Panc1 (cell line): Measurements from ENCODE around the gene REC114. TPM values are rescaled to one million over a fixed set of nuclear protein-coding genes. Genes with fewer than 3 reads are reported as not detected.

Source experiments
- ATAC-seq: fragments of 200-7000 bp; cut with Tn5 transposase; 2 replicates; pipeline ENCODE4 v1.9.1; 2020; ENCODE audit warnings: mild to moderate bottlenecking, moderate library complexity
- BruUV-seq: library from RNA; stranded (reverse); fragments of 400-500 nt; replicated peaks from 2 replicates; lab custom pipeline; 2021; lab: Mats Ljungman, UMichigan
- CTCF ChIA-PET: fragments of 300-600 bp; sonication (Branson Sonifier 250); formaldehyde crosslinking; loops from one replicate; lab custom pipeline; 2022; ENCODE audit warnings: antibody characterized with exemption; lab: Charles Lee
- POLR2A ChIA-PET: fragments of 300-600 bp; sonication (Branson Sonifier 250); formaldehyde crosslinking; loops from one replicate; lab custom pipeline; 2022; ENCODE audit warnings: antibody characterized with exemption; lab: Charles Lee
- DNase-seq: peaks from one replicate; pipeline ENCODE4 v3.0.0-alpha.2; 2010; ENCODE audit warnings: low read depth, low spot score
- H3K27ac ChIP-seq: 2 replicates; pipeline ENCODE4 v1.5.1; 2011; ENCODE audit warnings: mild to moderate bottlenecking, low read length, inconsistent platforms
- H3K27me3 ChIP-seq: fragments of 200-500 bp; sonication (Bioruptor generic); 2 replicates; pipeline ENCODE4 v1.6.0; 2014; ENCODE audit warnings: low read length, inconsistent platforms; ENCODE audit not compliant: control insufficient read depth, insufficient read depth
- H3K36me3 ChIP-seq: fragments of 200-500 bp; sonication (Bioruptor generic); 2 replicates; pipeline ENCODE4 v1.5.1; 2014; ENCODE audit warnings: inconsistent platforms, mild to moderate bottlenecking, low read length, moderate library complexity; ENCODE audit not compliant: control insufficient read depth, insufficient read depth
- H3K4me1 ChIP-seq: 2 replicates; pipeline ENCODE4 v1.5.1; 2011; ENCODE audit warnings: inconsistent platforms, mild to moderate bottlenecking, low read length, moderate library complexity; ENCODE audit not compliant: control insufficient read depth, insufficient read depth
- H3K4me3 ChIP-seq, 2 experiments: 2 replicates each; pipeline ENCODE4 v1.5.1; 2011 to 2012; ENCODE audit warnings: low read depth in 2 of 2, low read length in 2 of 2, mild to moderate bottlenecking in 2 of 2, inconsistent platforms in 1 of 2, moderate library complexity in 1 of 2
- H3K9me3 ChIP-seq: fragments of 200-500 bp; sonication (Bioruptor generic); 2 replicates; pipeline ENCODE4 v1.5.1; 2014; ENCODE audit warnings: low read depth, mild to moderate bottlenecking, inconsistent platforms, low read length, moderate library complexity; ENCODE audit not compliant: control insufficient read depth, insufficient read depth
- CTCF ChIP-seq: fragments of 450-650 bp; IDR thresholded peaks from 2 replicates; pipeline ENCODE4 v1.5.1; 2017; ENCODE audit warnings: mild to moderate bottlenecking
- POLR2AphosphoS5 ChIP-seq: IDR thresholded peaks from 2 replicates; pipeline ENCODE4 v1.6.1; 2012; ENCODE audit warnings: mild to moderate bottlenecking, low read depth, low read length, moderate library complexity
- REST ChIP-seq, 2 experiments: IDR thresholded peaks; 2 replicates each; pipeline ENCODE4 v1.6.1; 2011 to 2012; ENCODE audit warnings: low read depth in 2 of 2, control low read depth in 1 of 2, low read length in 1 of 2, mild to moderate bottlenecking in 1 of 2, moderate library complexity in 1 of 2; ENCODE audit not compliant: insufficient read depth in 1 of 2
- SIN3A ChIP-seq: IDR thresholded peaks from 2 replicates; pipeline ENCODE4 v1.6.1; 2012; ENCODE audit warnings: low read depth, mild to moderate bottlenecking, low read length, moderate library complexity, borderline replicate concordance; ENCODE audit not compliant: insufficient read depth
- TCF7L2 ChIP-seq: IDR thresholded peaks from 2 replicates; pipeline ENCODE4 v1.6.1; 2011; ENCODE audit warnings: mild to moderate bottlenecking, low read depth, low read length, inconsistent platforms
- in situ Hi-C: cut with HindIII; loops from 2 replicates; pipeline ENCODE4 v1.10.0; 2016; ENCODE audit warnings: low sequenced_read_pairs, low pct_unique_long_range_greater_than_20kb
- intact Hi-C: fragments of 100-400 bp; cut with micrococcal nuclease; formaldehyde crosslinking; loops from one replicate; pipeline ENCODE4 v1.10.0; 2022; ENCODE audit not compliant: unreplicated experiment
- total RNA-seq: library from RNA; stranded (reverse); gene quantifications from one replicate; pipeline ENCODE4 v1.2.1, GENCODE V29; 2021; ENCODE audit not compliant: unreplicated experiment

Gene REC114
- total RNA-seq, 1 experiment from 2014 or later, result not detected

GRCh38 chr15:73594109-73594508 is 151.1 kb downstream of the REC114 start:
- H3K4me3 ChIP-seq, result no peak overlapping the region
- TF ChIP-seq REST (IDR thresholded peaks at IDR 0.05; ENCODE audit: insufficient read depth in 1 of 2, low read depth in 2 of 2, low read length in 1 of 2) (no peak), TCF7L2 (no peak), POLR2AphosphoS5 (no peak), CTCF (no peak), SIN3A (no peak)
- no peaks in the 10 kb centered on the region for H3K36me3 ChIP-seq
- CTCF ChIA-PET, result no interaction called here
- no peak overlapping the region for H3K27ac ChIP-seq
- no peak for ATAC-seq
- H3K4me1 ChIP-seq, result no peaks in the 10 kb centered on the region
- in situ Hi-C loops, result no loop called here
- BruUV-seq, result no TSS peak
- no peak for DNase-seq
- no peaks in the 10 kb centered on the region for H3K27me3 ChIP-seq
- POLR2A ChIA-PET, result no interaction called here
- intact Hi-C loops, result no loop called here
- H3K9me3 ChIP-seq, result no peaks in the 10 kb centered on the region

GRCh38 chr15:73596174-73596573 is 153.2 kb downstream of the REC114 start:
- Histone ChIP-seq H3K27me3 (no peaks in the 10 kb centered on the region), H3K36me3 (no peaks in the 10 kb centered on the region), H3K4me1 (peaks cover 10% of the 10 kb centered on the region), H3K4me3 (no peak overlapping the region), H3K9me3 (no peaks in the 10 kb centered on the region), H3K27ac (no peak overlapping the region)
- no peak for ATAC-seq
- no peak for TF ChIP-seq SIN3A
- TF ChIP-seq POLR2AphosphoS5, result no peak
- no peak for TF ChIP-seq TCF7L2
- TF ChIP-seq REST (IDR thresholded peaks at IDR 0.05; ENCODE audit: insufficient read depth in 1 of 2, low read depth in 2 of 2, low read length in 1 of 2), result no peak
- TF ChIP-seq CTCF, result no peak
- DNase-seq, result no peak
- ChIA-PET POLR2A (interaction anchor here (0.6 kb wide), 1 partner anchor 17 kb away, joined by 6 read pairs; no protein-coding TSS in a partner anchor), CTCF (no interaction called here)
- in situ Hi-C loops (no loop called here), intact Hi-C loops (no loop called here)
- BruUV-seq, result no TSS peak
